HepG2 (cell line): ENCODE results near the gene C11orf24. TPM values are rescaled to one million over a fixed set of nuclear protein-coding genes. Genes with fewer than 3 reads are reported as not detected.

Experiments
- BORCS8-MEF2B ChIP-seq: sonication (generic); formaldehyde crosslinking; IDR thresholded peaks from 2 replicates; pipeline ENCODE4 v1.8.0; 2022; ENCODE audit warnings: mild to moderate bottlenecking, missing genetic modification reagents
- CSRNP1 ChIP-seq: sonication (generic); formaldehyde crosslinking; IDR thresholded peaks from 2 replicates; pipeline ENCODE4 v1.8.1; 2023; ENCODE audit warnings: mild to moderate bottlenecking, missing genetic modification reagents
- EEA1 ChIP-seq: sonication (generic); formaldehyde crosslinking; IDR thresholded peaks from 2 replicates; pipeline ENCODE4 v1.5.1; 2020; ENCODE audit warnings: mild to moderate bottlenecking, missing genetic modification reagents, borderline replicate concordance
- ELF3 ChIP-seq: IDR thresholded peaks from 2 replicates; pipeline ENCODE4 v1.6.1; 2016; ENCODE audit warnings: missing genetic modification reagents, missing compliant biosample characterization
- GLI4 ChIP-seq: sonication (generic); formaldehyde crosslinking; IDR thresholded peaks from 2 replicates; pipeline ENCODE4 v1.5.1; 2020; ENCODE audit warnings: missing genetic modification reagents, mild to moderate bottlenecking, moderate library complexity, borderline replicate concordance
- GMEB2 ChIP-seq: IDR thresholded peaks from 2 replicates; pipeline ENCODE4 v1.6.1; 2016; ENCODE audit warnings: missing biosample characterization, missing genetic modification reagents, low read depth
- GPBP1L1 ChIP-seq: sonication (generic); formaldehyde crosslinking; IDR thresholded peaks from 2 replicates; pipeline ENCODE4 v1.5.0; 2020; ENCODE audit warnings: mild to moderate bottlenecking, missing genetic modification reagents
- MIXL1 ChIP-seq: IDR thresholded peaks from 2 replicates; pipeline ENCODE4 v1.6.1; 2016
- NFKB2 ChIP-seq: sonication (generic); formaldehyde crosslinking; IDR thresholded peaks from 2 replicates; pipeline ENCODE4 v1.4.0; 2020; ENCODE audit warnings: missing genetic modification reagents, borderline replicate concordance
- POLR2G ChIP-seq: fragments of 200-400 bp; formaldehyde crosslinking; IDR thresholded peaks from 2 replicates; pipeline ENCODE4 v1.6.1; 2018; ENCODE audit warnings: mild to moderate bottlenecking, low read depth, low read length, moderate library complexity
- PREB ChIP-seq: sonication (generic); formaldehyde crosslinking; IDR thresholded peaks from 2 replicates; pipeline ENCODE4 v1.4.0; 2020; ENCODE audit warnings: missing genetic modification reagents
- REL ChIP-seq: sonication (generic); formaldehyde crosslinking; conservative IDR thresholded peaks from 2 replicates; pipeline ENCODE4 v1.8.0; 2022; ENCODE audit warnings: mild to moderate bottlenecking, missing genetic modification reagents, moderate library complexity
- RXRB ChIP-seq: IDR thresholded peaks from 2 replicates; pipeline ENCODE4 v1.6.1; 2016; ENCODE audit warnings: borderline replicate concordance, missing genetic modification reagents, missing compliant biosample characterization
- SAFB2 ChIP-seq: sonication (generic); formaldehyde crosslinking; IDR thresholded peaks from 2 replicates; pipeline ENCODE4 v1.5.1; 2020; ENCODE audit warnings: missing genetic modification reagents, low read depth, mild to moderate bottlenecking, borderline replicate concordance
- TCF7L2 ChIP-seq: IDR thresholded peaks from 2 replicates; pipeline ENCODE4 v1.6.1; 2011; ENCODE audit warnings: mild to moderate bottlenecking, low read depth, low read length, moderate library complexity
- ZBTB26 ChIP-seq: IDR thresholded peaks from 2 replicates; pipeline ENCODE4 v1.6.1; 2016; ENCODE audit warnings: missing compliant biosample characterization, missing genetic modification reagents, borderline replicate concordance
- ZNF589 ChIP-seq: sonication (generic); formaldehyde crosslinking; conservative IDR thresholded peaks from 2 replicates; pipeline ENCODE4 v1.8.0; 2022; ENCODE audit warnings: mild to moderate bottlenecking, moderate library complexity, missing genetic modification reagents
- ZSCAN21 ChIP-seq: sonication (generic); formaldehyde crosslinking; IDR thresholded peaks from 2 replicates; pipeline ENCODE4 v1.8.0; 2022; ENCODE audit warnings: mild to moderate bottlenecking, missing genetic modification reagents, moderate library complexity, borderline replicate concordance
- ZSCAN29 ChIP-seq: sonication (generic); formaldehyde crosslinking; conservative IDR thresholded peaks from 2 replicates; pipeline ENCODE4 v1.4.0; 2020; ENCODE audit warnings: mild to moderate bottlenecking, missing genetic modification reagents
- polyA plus RNA-seq, 8 experiments: library from polyadenylated mRNA; depleted of rRNA in 3 of 8; stranded (reverse) in 7 of 8; unstranded in 1 of 8; fragments of >200 nt; fragmentation: Illumina TruSeq in 4 of 8; extraction: Trizol in 4 of 8; gene quantifications; 2 replicates each; pipeline versions ENCODE4 v1.2.1 to v1.2.3, GENCODE V29; 2011 to 2016; ENCODE audit warnings: low read depth in 4 of 8, missing spikeins in 1 of 8, mixed read lengths in 1 of 8; ENCODE audit not compliant: insufficient read depth in 1 of 8
- total RNA-seq, 5 experiments: library from RNA; depleted of rRNA; stranded (reverse); fragments of >200 nt; fragmentation: Illumina TruSeq; extraction: Trizol; gene quantifications; 2 replicates each; pipeline ENCODE4 v1.2.3, GENCODE V29; 2016; ENCODE audit warnings: low read depth in 1 of 5

The C11orf24 gene
- total and polyA plus RNA-seq, 2 of the 13 experiments (the other 11 are each of a cell fraction or from before 2014, with no cell fraction given), result 52.9 to 55.5 TPM

GRCh38 chr11:68298659-68299516 is 27.1 kb upstream of the C11orf24 start (continued):
- TF ChIP-seq CSRNP1 (CRISPR knock-in tag) (0 out of 2 replicates have a peak, but pooled peaks have one; percentile 11), MIXL1 (no peak), ZNF589 (CRISPR knock-in tag) (peak; percentile 54; the same call in 1 of the 2 replicates), NFKB2 (peak; percentile 69; the same call in 1 of the 2 replicates), PREB (CRISPR knock-in tag) (no peak), GLI4 (CRISPR knock-in tag) (0 out of 2 replicates have a peak, but pooled peaks have one; percentile 81), EEA1 (CRISPR knock-in tag) (no peak), ZSCAN21 (peak; percentile 23; the same call in 1 of the 2 replicates), RXRB (CRISPR knock-in tag) (peak; percentile 32; the same call in 1 of the 2 replicates), POLR2G (peak; percentile 75), GMEB2 (CRISPR knock-in tag) (no peak), ZBTB26 (0 out of 2 replicates have a peak, but pooled peaks have one; percentile 60), ELF3 (CRISPR knock-in tag) (peak; percentile 38; the same call in 1 of the 2 replicates), ZSCAN29 (peak; percentile 99), TCF7L2 (no peak; the same call in 1 of the 2 replicates), BORCS8-MEF2B (CRISPR knock-in tag) (peak; percentile 42), SAFB2 (peak; percentile 35; the same call in 1 of the 2 replicates), REL (CRISPR knock-in tag) (peak; percentile 21; the same call in 1 of the 2 replicates), GPBP1L1 (no peak)
